ENCODE measurements around the gene GPR132. TPM values are rescaled to one million over a fixed set of nuclear protein-coding genes. Genes with fewer than 3 reads are reported as not detected.

The GPR132 gene
- total and polyA plus RNA-seq, 2 of the 8 experiments (the other 6 are each of a cell fraction or from before 2014, with no cell fraction given): 0.11 TPM; not detected in 1

- no peak overlapping the region for H2BK120ac ChIP-seq (replicated peaks; ENCODE audit: low read depth, low read length)
- no peak overlapping the region for H4K91ac ChIP-seq (replicated peaks; ENCODE audit: insufficient read length, low read length)
- DNase-seq (ENCODE audit: low read depth in 1 of 2, low spot score in 2 of 2): peak in 1 of 2 experiments; percentile 62
- H2AFZ ChIP-seq (ENCODE audit: low read length): peak overlapping the region; percentile 84
- H3K4me3 ChIP-seq (ENCODE audit: extremely low read depth in 1 of 4, insufficient read depth in 2 of 4, low read depth in 3 of 4, low read length in 4 of 4): peak overlapping the region; percentile 74 to 98 (median 78)
- peak overlapping the region; percentile 20 for H3K56ac ChIP-seq (replicated peaks; ENCODE audit: insufficient read length, low read depth, low read length)
- no peak overlapping the region for H2BK15ac ChIP-seq (ENCODE audit: low read length)
- peak overlapping the region; percentile 71; the same call in 1 of the 2 replicates for H3K18ac ChIP-seq (ENCODE audit: extremely low read depth, low read length)
- peaks cover 34 to 36% of the 10 kb centered on the region in 2 experiments for H3K79me2 ChIP-seq (ENCODE audit: control insufficient read depth in 1 of 2, insufficient read depth in 2 of 2, low read length in 2 of 2)
- ChIA-PET POLR2A (ENCODE audit: partially characterized antibody) (interaction anchor here (1.6 kb wide), 3 partner anchors 13 to 28 kb away, joined by 3 to 6 read pairs (median 4); no protein-coding TSS in a partner anchor), CTCF (ENCODE audit: partially characterized antibody) (interaction anchor here (0.6 to 1.7 kb wide), 9 partner anchors 24 to 199 kb away, joined by 3 to 9 read pairs (median 3); partner anchors contain the start of gene JAG2)
- peak overlapping the region; percentile 88; the same call in 1 of the 2 replicates for H4K8ac ChIP-seq (ENCODE audit: extremely low read depth, insufficient read depth, low read length)
- H3K36me3 ChIP-seq (ENCODE audit: control insufficient read depth in 2 of 4, insufficient read depth in 4 of 4, low read length in 3 of 4): peaks cover 0 to 8% (median 0%) of the 10 kb centered on the region in 4 experiments; a peak in 1 of 8 replicates
- H3K4ac ChIP-seq (replicated peaks; ENCODE audit: insufficient read length, low read depth, low read length): peak overlapping the region; percentile 79
- peak overlapping the region; percentile 41; the same call in 1 of the 2 replicates for H2BK5ac ChIP-seq (ENCODE audit: low read depth, low read length)
- no peak for FAIRE-seq
- H3K23ac ChIP-seq (ENCODE audit: insufficient read length): no peak overlapping the region
- WGBS, 2 experiments (ENCODE audit: extremely low coverage in 1 of 2, insufficient coverage in 1 of 2, insufficient read length in 1 of 2, insufficient replicate concordance in 2 of 2, low coverage in 1 of 2, low lambda C conversion rate in 2 of 2, missing lambda C conversion rate in 1 of 2): 13% methylated on average over 20 of the region's 20 CpGs; no CpG with 5 or more reads in 1 of the 2 experiments
- no peak overlapping the region for H3K14ac ChIP-seq (ENCODE audit: insufficient read length)
- no peak overlapping the region for H2BK20ac ChIP-seq (ENCODE audit: low read length)
- H4K5ac ChIP-seq (ENCODE audit: insufficient read length, low read depth, low read length): peak overlapping the region; percentile 77
- H3K27ac ChIP-seq (ENCODE audit: low read depth, low read length): no peak overlapping the region; the same call in 1 of the 2 replicates
- H3K9ac ChIP-seq (replicated peaks in 1 of 4; ENCODE audit: extremely low read depth in 1 of 4, low read depth in 3 of 4, low read length in 3 of 4): peak overlapping the region; percentile 58 to 70 (median 67)
- no peaks in the 10 kb centered on the region for H3K27me3 ChIP-seq (replicated peaks in 1 of 4; ENCODE audit: control insufficient read depth in 3 of 4, extremely low read depth in 1 of 4, insufficient read depth in 3 of 4, low read length in 3 of 4)
- peaks cover 0 to 8% (median 5%) of the 10 kb centered on the region in 4 experiments; a peak in 5 of 7 replicates for H3K4me1 ChIP-seq (replicated peaks in 1 of 4; ENCODE audit: control insufficient read depth in 3 of 4, insufficient read depth in 4 of 4, low read length in 3 of 4)
- H3K79me1 ChIP-seq (ENCODE audit: low read depth, low read length): peaks cover 7% of the 10 kb centered on the region
- peak overlapping the region; percentile 71 to 89 for H3K4me2 ChIP-seq (ENCODE audit: insufficient read depth in 1 of 2, low read depth in 2 of 2, low read length in 2 of 2)
- H2BK12ac ChIP-seq (ENCODE audit: low read depth, low read length): no peak overlapping the region
- peaks cover 15 to 20% of the 10 kb centered on the region in 2 experiments for H4K20me1 ChIP-seq (replicated peaks in 1 of 2; ENCODE audit: control insufficient read depth in 1 of 2, insufficient read depth in 2 of 2, low read length in 2 of 2)
- H2AK5ac ChIP-seq (ENCODE audit: low read depth, low read length): no peak overlapping the region; the same call in 1 of the 2 replicates
- H3K9me3 ChIP-seq (ENCODE audit: insufficient read depth in 2 of 2, low read depth in 1 of 2, low read length in 1 of 2): no peaks in the 10 kb centered on the region
- peaks cover 18% of the 10 kb centered on the region for H3K23me2 ChIP-seq (ENCODE audit: low read depth, low read length)
- TF ChIP-seq SP2 (IDR thresholded peaks at IDR 0.05; ENCODE audit: low read length) (no peak), SIN3A (conservative IDR thresholded peaks at IDR 0.05 in 1 of 2, IDR thresholded peaks at IDR 0.05 in 1 of 2; ENCODE audit: low read depth in 1 of 2, low read length in 2 of 2) (peak; percentile 61 to 81; a peak in 1 of 4 replicates), TEAD4 (IDR thresholded peaks at IDR 0.05; ENCODE audit: low read depth, low read length) (no peak), CTCF (IDR thresholded peaks at IDR 0.05; ENCODE audit: control extremely low read depth in 1 of 3, insufficient read depth in 1 of 3, low read depth in 1 of 3, low read length in 3 of 3) (peak; percentile 17 to 26 (median 22)), USF2 (IDR thresholded peaks at IDR 0.05; ENCODE audit: low read length) (no peak), FOSL1 (IDR thresholded peaks at IDR 0.05; ENCODE audit: insufficient read depth, low read depth, low read length) (no peak), RNF2 (IDR thresholded peaks at IDR 0.05; ENCODE audit: borderline replicate concordance, low read depth, low read length, missing control alignments, poor library complexity, severe bottlenecking) (no peak)
These were observed 43.5 kb downstream of the GPR132 start for GRCh38 chr14:105021656-105022275.

All from H1 (cell line).